Tibial artery (tissue), 4 donors: ENCODE measurements around the gene SNPH.

ENCODE experiments used
- DNase-seq, 2 donors: peaks; one replicate each; pipeline ENCODE4 v3.0.0-alpha.2; 2019
- H3K27ac ChIP-seq, 2 donors: fragments of 200-600 bp; sonication (generic) in 1 of 2; 1 replicate in 1 of 2; 2 replicates in 1 of 2; pipeline ENCODE4 v1.5.1; 2018 to 2019; ENCODE audit warnings: mild to moderate bottlenecking in 1 of 2
- H3K27me3 ChIP-seq, 2 donors: fragments of 200-600 bp; sonication (generic) in 1 of 2; one replicate each; pipeline versions ENCODE4 v1.5.1 to v1.6.0; 2016 to 2019
- H3K36me3 ChIP-seq, 3 donors: fragments of 200-600 bp; sonication (generic) in 2 of 3; one replicate each; pipeline ENCODE4 v1.5.1; 2016 to 2019; ENCODE audit warnings: mild to moderate bottlenecking in 2 of 3
- H3K4me1 ChIP-seq, 4 donors: fragments of 200-600 bp; sonication (generic) in 2 of 4; 1 replicate in 3 of 4; 2 replicates in 1 of 4; pipeline ENCODE4 v1.5.1; 2016 to 2019
- H3K4me3 ChIP-seq, 2 donors: fragments of 200-600 bp; sonication (generic) in 1 of 2; 1 replicate in 1 of 2; 2 replicates in 1 of 2; pipeline ENCODE4 v1.5.1; 2018 to 2019; ENCODE audit warnings: mild to moderate bottlenecking in 2 of 2
- H3K9me3 ChIP-seq, 3 donors: fragments of 200-600 bp; sonication (generic) in 1 of 3; one replicate each; pipeline ENCODE4 v1.5.1; 2016 to 2019
- CTCF ChIP-seq, 2 experiments: fragments of 200-600 bp in 1 of 2; fragments of 450-650 bp in 1 of 2; IDR thresholded peaks; one replicate each; pipeline ENCODE4 v1.5.1; 2017 to 2019; ENCODE audit warnings: antibody characterized with exemption in 2 of 2, mild to moderate bottlenecking in 1 of 2, moderate library complexity in 1 of 2
- intact Hi-C: fragments of 100-400 bp; cut with DNase I; formaldehyde crosslinking; loops from one replicate; pipeline ENCODE4 v1.15.0; 2023; ENCODE audit warnings: low total_unique reads

The SNPH gene

DNA sequence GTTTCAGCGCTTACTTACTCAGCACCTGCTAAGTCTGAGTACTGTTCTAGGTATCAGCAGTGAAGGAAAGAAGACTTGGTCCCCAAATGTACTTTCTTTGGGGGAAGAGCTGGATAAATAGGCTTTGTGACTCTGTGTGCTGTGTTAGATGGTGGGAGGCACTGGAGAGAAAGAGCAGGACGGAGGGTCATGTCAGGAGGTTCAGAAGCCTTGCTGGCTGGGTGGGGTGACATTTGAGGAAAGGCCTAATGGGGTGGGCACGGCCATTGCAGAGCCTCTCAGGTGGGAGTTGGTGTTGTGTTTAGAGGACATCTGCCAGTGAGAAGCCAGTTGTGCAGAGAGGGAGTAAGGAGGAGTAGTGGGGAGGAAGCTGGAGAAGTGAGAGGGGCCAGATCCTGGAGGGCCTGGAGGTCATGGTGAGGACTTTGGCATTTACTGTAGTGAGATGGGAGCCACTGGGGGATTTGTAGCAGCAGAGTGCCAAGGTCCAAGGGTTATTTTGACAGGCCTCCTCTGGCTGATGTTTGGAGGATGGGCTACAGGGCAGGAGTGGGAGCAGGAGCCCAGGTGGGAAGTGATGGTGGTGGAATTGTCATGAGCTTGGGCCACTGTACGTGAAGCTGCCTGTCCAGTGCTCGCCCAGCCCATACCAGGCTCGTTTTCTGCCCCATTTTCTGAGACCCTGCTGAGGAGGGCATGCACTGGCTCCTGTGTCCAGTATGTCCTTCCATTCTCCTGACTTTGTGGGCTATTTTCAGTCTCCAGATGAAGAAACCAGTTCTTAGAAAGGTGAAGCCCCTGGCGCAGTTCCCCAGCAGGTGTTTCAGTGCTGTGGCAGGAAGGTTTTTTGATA, 62.0 kb downstream of the SNPH start:
- DNase-seq: peak in 1 of 2 donors; percentile 39

GRCh38 chr20:1328680-1329330, 62.7 kb downstream of the SNPH start, which contains the start of gene SDCBP2:
Gene SDCBP2 (minus strand): TSS chr20:1329139. CDS start chr20:1320416, 8,723 bp downstream.
- peak in 1 of 2 donors; percentile 65 for DNase-seq
- no peak within 1 kb of the TSS for H3K4me3 ChIP-seq
- no peaks in the 10 kb centered on the region for H3K27me3 ChIP-seq
- H3K36me3 ChIP-seq: peaks cover 0 to 16% (median 7%) of the 10 kb centered on the region in 3 donors
- H3K27ac ChIP-seq: peak within 1 kb of the TSS in 1 of 2 donors; percentile 16
- H3K9me3 ChIP-seq: no peaks in the 10 kb centered on the region
- intact Hi-C loops: no loop called here
- no peak for TF ChIP-seq CTCF (IDR thresholded peaks at IDR 0.05)
- H3K4me1 ChIP-seq: peaks cover 0 to 40% (median 22%) of the 10 kb centered on the region in 4 donors

More for the DNA sequence above, 62.0 kb downstream of the SNPH start:
- Histone ChIP-seq H3K9me3 (no peaks in the 10 kb centered on the region), H3K27me3 (no peaks in the 10 kb centered on the region), H3K36me3 (peaks cover 0 to 9% (median 2%) of the 10 kb centered on the region in 3 donors), H3K27ac (peak overlapping the region in 1 of 2 donors; percentile 35), H3K4me3 (no peak overlapping the region), H3K4me1 (peaks cover 0 to 40% (median 22%) of the 10 kb centered on the region in 4 donors)
- TF ChIP-seq CTCF (IDR thresholded peaks at IDR 0.05): no peak
- intact Hi-C loops: no loop called here

DNA sequence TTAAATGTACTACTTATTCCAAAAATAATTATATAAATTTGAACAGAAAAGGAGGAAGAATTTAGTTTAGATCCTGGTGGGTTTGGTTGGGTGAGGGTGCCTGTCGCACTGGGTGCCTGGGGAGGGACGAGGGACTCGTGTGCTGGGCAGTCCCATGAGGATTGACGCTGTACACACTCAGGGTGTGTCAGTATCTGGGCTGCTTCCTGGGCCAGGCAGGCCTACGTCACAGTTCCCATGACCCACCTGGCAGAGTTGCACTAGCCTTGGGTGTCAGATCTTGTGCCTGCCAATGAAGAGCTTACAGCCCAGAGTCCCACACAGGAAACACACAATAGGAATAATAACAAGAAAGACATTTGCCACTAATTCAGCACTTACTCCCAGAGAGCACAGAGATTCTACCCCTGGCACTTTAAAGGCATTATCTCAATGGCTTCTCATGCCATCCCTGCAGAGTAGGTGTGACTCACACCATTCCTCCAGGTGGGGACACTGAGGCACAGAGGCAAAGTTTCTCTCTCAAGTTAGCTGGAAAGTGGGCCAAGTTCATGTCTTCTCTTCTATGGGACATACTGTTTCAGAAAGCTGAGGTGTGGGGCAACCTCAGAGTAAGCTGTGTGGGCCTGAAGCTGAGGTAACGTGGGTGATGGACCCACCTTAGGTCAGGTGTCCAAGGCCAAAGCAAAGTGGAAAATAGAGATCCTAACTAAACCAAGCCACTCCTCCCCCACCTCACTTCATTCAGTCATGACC, 64.2 kb downstream of the SNPH start:
- no peak overlapping the region for H3K27ac ChIP-seq
- H3K36me3 ChIP-seq: peaks cover 0 to 16% (median 7%) of the 10 kb centered on the region in 3 donors
- no peak overlapping the region for H3K4me3 ChIP-seq
- intact Hi-C loops: no loop called here
- no peak for TF ChIP-seq CTCF (IDR thresholded peaks at IDR 0.05)
- peak; percentile 48 to 78 for DNase-seq
- peaks cover 0 to 34% (median 19%) of the 10 kb centered on the region in 4 donors for H3K4me1 ChIP-seq
- no peaks in the 10 kb centered on the region for H3K9me3 ChIP-seq
- H3K27me3 ChIP-seq: no peaks in the 10 kb centered on the region

DNA sequence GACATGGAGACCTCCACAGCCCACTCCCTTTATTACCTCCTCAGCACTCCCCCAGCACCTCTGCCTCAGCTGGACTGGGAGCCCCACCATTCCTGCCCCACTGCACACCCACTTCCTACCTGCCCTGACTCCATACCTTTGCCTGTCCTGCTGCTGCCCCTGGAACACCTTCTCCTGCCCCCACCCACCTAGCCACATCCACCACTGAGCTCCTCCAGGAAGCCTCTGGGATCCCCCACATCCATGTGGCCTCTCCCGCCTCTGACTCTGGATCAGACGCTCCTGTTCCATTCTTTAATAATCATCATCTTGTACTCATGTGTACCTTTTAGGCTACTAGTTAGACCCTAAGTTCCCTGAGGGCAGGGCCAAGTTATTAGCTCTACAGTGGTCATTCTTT, 65.0 kb downstream of the SNPH start:
- TF ChIP-seq CTCF (IDR thresholded peaks at IDR 0.05): no peak
- intact Hi-C loops: no loop called here
- DNase-seq: no peak
- Histone ChIP-seq H3K4me1 (peaks cover 0 to 33% (median 15%) of the 10 kb centered on the region in 4 donors), H3K4me3 (no peak overlapping the region), H3K27me3 (no peaks in the 10 kb centered on the region), H3K27ac (no peak overlapping the region), H3K9me3 (no peaks in the 10 kb centered on the region), H3K36me3 (peaks cover 0 to 16% (median 7%) of the 10 kb centered on the region in 3 donors)

- peaks cover 0 to 16% (median 7%) of the 10 kb centered on the region in 3 donors for H3K36me3 ChIP-seq
- H3K4me1 ChIP-seq: peaks cover 0 to 31% (median 11%) of the 10 kb centered on the region in 4 donors
- no peak overlapping the region for H3K27ac ChIP-seq
- no peak for TF ChIP-seq CTCF (IDR thresholded peaks at IDR 0.05)
- H3K4me3 ChIP-seq: no peak overlapping the region
- intact Hi-C loops: no loop called here
- H3K9me3 ChIP-seq: no peaks in the 10 kb centered on the region
- DNase-seq: peak in 1 of 2 donors; percentile 21
- H3K27me3 ChIP-seq: no peaks in the 10 kb centered on the region
Measured at GRCh38 chr20:1331801-1332453, 65.8 kb downstream of the SNPH start.
